GM21390 (cell line): Measurements from ENCODE around the gene COL18A1.

Source experiments
- ATAC-seq: cut with Tn5 transposase; IDR thresholded peaks from one replicate; pipeline ENCODE4 v1.9.1; 2021; ENCODE audit not compliant: unreplicated experiment

COL18A1 gene

DNA sequence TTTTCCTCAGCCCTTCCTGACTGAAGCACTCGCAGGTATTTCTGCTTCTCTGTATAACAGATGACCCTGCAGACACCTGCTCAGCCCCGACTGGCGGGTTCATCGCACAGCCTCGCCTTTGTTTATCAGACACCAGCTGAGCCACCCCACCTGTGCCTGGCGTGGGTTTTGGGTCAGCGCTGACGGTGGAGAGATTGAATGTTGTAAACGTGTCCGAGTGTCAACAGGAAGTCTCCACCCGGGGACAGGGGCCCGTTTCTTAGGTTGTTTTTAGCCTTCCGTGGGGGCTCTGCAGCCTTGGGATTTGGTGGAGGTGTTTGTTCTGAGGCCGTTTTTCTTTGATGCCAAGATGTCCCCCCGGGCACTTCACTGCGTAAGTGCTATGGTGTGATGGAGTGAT lies 60.1 kb downstream of the COL18A1 start:
- no peak for ATAC-seq

DNA sequence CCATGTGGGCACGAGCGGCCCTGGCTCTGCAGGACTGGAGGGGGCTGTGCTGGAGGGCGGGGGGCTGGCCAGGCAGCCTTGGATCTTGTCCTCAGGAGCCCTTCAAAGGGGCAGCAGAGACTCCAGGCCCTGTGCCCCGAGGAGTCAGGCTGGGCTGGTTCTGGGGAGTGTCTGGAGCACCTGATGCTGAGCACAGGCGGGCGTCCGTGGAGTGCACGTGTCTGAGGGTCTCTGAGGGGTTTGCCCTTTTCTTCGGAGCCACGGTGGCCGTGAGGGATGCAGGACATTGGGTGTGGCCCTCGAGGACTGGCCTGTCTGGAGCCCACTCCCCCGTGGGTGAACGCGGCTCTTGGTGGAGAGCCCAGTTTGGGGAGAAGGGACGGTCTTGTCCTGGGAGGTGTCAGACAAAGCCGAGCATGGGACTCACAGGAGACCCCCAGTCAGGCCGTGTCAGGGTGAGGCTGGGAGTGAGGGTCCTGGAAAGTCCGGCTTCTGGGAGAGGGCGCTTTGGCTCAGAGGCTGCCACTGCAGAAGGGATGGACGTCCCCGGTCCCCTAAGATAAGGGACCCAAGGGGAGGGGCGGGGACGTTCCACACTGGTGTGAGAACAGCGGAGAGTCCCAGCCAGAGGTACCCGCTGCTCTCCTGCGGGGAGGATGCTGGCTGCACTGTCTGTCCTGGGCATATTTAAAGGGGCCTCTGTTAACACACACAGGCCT lies 60.8 kb downstream of the COL18A1 start:
- ATAC-seq, result no peak

DNA sequence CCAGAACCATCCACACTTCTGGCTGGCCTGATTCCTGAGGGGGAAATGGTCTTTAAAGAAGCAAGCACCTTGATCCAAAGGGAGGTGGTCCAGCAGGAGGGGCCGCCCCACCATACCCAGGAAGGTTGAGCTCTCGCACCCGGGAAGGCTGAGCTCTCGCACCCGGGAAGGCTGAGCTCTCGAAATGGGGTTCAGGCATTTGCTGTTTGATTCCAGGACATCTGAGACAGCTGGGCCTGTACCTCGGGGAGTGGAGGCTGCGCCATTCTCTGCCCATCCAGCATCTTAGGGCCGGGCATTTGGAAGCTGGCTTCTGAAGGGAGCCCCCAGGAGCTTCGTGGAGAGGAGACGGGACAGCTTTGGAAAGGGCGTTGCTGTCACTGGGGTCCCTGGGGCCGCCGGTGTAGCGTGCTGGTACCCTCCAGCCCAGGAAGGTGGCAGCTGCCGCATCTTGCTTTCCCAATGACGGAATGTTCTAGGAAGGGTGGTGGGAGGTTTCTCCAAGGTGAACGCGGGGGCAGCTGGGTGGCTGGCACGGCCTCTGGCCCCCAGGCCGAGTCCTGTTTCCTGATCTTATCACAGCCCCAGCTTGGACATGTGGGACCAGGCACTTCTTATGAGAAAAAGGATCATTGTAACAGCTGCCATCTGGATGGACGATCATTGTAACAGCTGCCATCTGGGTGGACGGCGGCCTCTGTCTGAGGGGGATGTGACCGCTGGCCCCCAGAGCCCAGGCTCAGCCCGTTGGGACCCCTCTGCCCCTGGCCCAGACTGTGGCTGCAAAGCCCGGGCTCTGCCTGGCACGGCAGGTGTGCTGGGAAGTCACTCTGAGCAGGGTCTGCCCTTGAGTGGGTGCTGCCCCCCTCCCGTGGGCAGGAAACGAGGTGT lies 61.6 kb downstream of the COL18A1 start:
- no peak for ATAC-seq

DNA sequence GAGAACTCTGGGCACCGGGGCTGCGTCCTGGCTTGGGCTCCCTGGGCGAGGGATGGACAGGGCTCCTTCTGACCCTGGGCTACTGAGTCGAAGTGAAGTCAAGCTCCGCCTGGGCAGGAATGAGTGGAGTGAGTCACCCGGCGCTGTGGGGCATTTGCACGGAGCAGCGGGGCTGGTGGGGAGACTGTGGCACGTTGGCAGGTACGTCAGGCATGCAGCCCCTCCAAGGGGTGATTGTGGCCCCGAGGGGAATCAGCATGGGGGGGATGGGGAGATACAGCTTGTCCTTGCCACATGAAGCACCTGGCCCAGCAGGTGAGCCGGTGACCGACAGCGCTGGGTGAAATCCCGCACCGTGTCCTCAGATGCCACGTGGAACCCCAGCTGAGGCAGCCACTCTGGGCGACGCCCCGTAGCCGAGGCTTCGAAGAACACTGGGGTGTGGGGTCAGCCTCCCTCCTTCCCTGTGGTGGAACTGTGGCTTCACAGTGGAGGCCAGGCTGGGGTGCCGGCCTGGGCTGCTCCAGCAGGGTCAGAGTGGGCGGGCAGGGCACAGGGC lies 62.3 kb downstream of the COL18A1 start:
- no peak for ATAC-seq

DNA sequence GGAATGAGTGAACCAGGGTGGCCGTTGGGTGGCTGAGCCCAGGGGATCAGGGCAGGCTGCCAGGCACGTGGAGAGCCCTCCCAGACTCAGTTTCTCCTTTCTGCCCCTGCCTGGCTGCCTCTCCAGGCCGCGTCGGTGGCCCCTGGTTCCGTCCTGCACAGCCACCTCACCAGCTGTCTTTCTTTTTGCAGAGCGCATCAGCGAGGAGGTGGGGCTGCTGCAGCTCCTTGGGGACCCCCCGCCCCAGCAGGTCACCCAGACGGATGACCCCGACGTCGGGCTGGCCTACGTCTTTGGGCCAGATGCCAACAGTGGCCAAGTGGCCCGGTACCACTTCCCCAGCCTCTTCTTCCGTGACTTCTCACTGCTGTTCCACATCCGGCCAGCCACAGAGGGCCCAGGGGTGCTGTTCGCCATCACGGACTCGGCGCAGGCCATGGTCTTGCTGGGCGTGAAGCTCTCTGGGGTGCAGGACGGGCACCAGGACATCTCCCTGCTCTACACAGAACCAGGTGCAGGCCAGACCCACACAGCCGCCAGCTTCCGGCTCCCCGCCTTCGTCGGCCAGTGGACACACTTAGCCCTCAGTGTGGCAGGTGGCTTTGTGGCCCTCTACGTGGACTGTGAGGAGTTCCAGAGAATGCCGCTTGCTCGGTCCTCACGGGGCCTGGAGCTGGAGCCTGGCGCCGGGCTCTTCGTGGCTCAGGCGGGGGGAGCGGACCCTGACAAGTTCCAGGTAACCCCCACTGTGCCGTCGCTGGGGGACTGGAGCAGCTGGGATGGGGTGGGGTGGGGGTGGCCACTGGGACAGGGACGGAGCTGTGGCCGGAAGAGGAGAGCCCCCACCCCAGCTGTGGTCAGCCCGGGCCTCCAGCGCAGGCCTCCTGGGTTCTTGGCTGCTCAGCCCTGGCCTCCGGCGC lies 63.3 kb downstream of the COL18A1 start:
- ATAC-seq, result no peak

DNA sequence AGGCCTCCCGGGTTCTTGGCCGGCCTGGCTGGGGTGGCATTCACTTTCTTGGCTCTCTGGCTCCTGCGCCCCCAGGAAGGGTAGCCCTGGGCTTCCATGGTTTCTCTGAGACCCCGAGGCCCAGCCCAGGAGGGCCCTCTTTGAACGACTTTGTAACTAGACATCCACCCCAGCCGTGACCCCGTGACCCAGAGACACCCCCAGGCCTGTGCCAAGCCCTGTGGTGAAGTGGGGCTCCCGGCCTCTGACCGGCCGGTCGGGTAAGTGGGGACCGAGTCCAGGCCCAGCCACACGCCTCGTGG lies 64.0 kb downstream of the COL18A1 start:
- ATAC-seq, result no peak

DNA sequence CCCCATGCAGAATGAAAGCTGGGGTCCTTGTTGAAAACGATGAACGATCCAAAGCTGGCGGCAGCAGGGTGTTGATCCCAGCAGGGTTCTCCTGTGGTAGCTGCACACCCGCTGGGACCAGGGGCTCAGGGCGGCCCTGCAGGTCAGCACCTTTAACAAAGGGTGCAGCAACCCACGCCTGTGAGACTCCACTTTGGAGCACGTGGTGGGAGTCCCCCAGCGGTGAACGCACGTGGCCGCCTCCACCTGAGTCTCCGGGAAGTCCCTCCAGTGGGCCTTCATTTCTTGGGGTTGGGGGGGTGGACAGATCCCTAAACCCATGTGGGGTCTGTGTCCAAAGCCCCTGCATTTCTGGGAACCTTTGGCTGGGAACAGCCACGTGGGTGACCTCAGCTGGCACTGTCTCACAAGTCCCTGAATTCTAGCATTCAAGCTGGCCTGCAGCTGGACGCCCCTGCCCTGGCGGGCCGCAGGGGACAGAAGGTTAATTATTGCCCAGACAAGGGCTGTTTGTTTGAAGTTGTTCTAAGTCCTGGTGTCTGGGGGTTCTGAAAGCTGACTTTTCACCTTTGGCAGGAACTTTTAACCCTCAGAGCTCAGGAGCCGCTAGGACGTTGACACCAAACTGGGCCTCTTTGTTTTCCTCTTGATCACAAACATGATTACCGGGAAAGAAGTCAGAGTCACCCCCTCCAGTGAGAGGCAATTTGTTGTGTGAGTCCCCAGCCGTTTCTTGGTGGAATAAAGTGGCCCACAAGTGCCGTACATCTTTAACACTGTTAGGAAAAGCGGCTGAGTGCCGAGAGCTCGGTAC lies 64.5 kb downstream of the COL18A1 start:
- no peak for ATAC-seq

DNA sequence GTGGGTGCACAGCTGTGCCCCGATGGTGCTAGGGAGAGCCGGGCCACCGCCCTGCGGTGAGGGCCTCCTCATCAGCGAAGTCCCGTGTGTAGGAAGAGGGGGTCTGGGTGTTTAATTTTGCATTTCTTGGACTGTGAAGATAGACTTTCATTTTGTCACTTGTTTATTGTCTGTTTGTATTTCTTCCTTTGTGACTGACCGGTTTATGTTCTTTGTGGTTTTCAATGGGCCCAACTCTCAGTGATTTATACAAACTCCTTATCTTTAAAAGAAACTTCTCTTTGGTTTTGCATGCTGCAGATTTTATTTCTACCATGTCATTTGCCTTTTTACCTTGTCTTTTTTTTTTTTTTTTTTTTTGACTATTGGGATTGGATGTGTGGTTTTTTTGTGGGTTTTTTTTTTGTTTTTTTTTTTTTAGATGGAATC lies 65.1 kb downstream of the COL18A1 start:
- no peak for ATAC-seq

DNA sequence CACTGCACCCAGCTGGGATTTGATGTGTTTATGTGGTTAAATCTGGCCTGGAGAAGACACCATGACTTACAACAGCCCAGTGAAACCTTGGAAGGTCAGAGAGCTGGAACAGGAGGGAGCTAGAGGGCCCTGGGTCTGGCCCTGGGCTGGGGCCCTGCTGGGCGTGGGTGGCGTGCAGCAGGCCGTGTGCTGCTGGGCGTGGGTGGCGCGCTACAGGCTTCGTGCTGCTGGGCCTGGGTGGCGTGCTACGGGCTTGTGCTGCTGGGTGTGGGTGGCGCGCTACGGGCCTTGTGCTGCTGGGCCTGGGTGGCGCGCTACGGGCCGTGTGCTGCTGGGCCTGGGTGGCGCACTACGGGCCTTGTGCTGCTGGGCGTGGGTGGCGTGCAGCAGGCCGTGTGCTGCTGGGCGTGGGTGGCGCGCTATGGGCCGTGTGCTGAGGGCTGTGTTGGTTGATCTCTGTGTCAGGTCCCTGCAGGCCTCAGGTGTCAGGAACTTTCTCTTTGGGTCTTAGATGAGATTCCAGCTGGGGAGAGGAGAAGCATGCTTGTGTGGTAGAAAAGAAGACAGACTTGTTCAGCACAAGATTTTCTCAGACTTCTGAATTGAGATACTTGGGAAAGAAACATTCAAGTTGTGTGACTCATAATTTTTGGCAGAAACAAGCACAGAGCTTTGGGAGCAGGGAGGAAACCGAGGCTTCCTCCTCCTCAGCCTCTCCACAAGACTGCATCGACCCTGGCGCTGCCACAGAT lies 66.0 kb downstream of the COL18A1 start:
- no peak for ATAC-seq

DNA sequence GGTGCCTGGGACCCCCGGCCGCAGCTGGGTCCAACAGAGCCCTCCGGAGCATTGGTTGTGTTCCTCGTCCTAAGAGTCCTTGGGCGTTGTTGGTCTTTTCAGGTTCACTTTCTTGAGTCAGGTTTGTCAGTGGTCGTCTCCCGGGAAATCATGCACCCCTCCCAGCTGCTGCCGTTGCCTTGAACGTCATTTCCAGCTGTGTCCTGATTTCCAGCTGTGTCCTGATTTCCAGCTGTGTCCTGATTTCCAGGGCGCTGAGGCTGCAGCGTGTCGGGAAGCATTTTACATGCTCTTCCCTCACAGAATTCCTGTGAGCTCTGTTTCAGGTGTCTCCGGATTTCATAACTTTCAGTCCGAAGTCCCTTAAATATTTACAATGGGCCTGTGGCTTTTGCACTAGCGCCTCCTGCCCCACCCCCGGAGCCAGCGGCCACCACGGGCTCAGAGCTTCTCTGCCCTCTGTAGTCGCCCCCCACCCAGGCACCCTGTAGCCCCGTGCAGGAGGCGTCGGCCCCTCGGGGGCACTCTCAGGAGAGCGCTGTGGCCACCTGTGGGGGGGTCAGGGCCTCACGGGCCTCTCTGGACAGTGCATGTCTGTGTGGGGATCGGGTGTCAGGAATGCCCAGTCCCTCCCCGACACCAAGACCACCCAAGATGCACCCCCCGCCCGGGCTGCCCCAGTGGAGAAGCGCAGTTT lies 66.7 kb downstream of the COL18A1 start:
- no peak for ATAC-seq

DNA sequence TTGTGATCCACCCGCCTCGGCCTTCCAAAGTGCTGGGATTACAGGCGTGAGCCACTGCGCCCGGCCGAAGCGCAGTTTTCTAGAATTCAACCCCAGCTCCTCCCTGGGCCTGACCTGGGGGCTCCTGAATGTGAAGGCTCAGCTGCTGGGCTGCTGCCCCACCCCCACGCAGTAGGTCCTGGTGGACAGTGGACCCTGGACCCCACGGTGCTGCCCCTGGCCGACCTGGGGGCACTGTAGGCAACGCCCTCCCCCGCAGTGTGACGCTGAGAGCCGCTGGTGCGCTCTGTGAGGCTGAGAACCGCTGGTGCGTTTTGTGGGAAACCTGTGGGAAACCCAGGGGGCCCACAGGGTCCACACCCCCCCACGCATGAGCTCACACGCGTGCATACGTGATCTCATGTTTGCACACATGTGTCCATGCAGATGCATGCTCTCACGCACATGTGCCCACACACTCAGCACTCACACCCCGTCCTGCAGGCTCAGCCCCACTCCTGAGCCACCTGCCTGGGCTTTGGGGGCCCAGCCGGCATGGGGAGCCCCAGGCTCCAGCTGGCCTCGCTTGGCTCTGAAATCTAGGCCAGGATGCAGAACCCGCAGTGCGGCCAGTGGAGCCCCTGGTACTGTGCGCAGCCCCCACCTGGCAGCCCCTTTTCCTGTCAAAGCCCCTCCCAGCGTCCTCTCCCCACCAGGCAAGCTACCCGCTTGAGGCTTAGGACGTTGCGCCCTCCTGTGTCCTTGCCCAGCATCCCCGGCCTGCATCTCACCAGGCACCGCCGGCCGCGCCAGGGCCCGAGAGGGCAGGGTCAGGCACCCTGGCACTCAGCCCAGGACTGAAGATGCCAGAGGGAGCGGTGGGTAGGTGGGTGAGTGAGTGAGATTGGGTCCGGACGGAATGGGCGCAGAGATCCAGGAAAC lies 67.7 kb downstream of the COL18A1 start:
- no peak for ATAC-seq

DNA sequence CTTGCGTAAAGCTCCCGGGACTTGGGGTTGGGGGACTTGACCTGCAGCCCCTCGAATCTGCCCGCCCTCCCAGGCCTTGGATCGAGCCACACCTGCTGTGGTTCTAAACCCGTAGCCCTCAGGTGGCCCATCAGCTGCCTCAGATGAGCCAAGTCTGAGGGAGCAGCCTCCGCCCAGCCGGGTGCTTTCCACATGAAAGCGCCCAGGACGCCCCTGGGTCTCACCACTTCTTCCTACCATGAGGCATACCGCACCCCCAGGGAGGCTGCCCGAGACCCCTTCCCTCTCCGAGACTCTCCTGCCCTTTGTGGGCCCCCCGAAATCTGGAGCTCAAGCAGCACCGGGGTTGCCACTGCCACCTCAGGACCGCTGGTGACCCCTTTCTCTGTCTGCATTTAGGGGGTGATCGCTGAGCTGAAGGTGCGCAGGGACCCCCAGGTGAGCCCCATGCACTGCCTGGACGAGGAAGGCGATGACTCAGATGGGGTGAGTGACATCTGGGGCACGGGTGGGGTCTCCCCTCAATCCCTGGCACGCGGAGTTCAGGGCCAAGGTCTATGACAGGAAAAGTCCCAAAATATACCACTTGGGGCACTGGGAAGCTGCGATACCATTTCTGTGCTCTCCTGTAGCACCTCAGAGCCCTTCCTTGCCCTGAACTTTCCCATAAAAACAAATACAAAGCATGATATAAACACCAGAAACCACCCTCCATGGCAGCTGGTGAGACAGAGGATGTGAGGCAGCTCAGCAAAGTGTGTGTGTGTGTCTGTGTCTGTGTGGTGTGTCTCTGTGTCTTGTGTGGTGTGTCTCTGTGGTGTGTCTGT lies 68.7 kb downstream of the COL18A1 start:
- ATAC-seq, result no peak

DNA sequence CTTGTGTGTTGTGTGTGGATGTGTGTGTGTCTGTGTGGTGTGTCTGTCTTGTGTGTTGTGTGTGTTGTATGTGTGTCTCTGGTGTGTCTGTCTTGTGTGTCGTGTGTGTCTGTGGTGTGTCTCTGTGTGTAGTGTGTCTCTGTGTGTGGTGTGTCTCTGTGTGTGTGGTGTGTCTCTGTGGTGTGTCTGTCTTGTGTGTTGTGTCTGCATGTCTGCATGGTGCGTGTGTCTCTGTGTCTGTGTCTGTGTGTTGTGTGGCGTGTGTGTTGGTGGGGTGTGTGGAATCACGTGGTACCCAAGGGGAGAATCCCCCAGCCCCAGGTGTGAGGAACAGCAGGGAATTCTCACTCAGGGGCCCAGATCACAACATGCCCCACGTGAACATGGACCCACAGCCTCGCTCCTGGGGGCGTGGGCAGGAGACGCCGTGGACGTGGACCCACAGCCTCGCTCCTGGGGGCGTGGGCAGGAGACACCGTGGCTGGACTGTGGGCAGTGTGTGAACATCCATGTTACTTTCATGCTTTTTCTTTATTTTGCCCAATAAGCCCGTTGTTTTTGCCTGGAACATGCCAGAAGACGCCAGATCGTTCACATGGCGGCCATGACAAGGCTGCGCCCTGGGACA lies 69.5 kb downstream of the COL18A1 start:
- ATAC-seq, result no peak

DNA sequence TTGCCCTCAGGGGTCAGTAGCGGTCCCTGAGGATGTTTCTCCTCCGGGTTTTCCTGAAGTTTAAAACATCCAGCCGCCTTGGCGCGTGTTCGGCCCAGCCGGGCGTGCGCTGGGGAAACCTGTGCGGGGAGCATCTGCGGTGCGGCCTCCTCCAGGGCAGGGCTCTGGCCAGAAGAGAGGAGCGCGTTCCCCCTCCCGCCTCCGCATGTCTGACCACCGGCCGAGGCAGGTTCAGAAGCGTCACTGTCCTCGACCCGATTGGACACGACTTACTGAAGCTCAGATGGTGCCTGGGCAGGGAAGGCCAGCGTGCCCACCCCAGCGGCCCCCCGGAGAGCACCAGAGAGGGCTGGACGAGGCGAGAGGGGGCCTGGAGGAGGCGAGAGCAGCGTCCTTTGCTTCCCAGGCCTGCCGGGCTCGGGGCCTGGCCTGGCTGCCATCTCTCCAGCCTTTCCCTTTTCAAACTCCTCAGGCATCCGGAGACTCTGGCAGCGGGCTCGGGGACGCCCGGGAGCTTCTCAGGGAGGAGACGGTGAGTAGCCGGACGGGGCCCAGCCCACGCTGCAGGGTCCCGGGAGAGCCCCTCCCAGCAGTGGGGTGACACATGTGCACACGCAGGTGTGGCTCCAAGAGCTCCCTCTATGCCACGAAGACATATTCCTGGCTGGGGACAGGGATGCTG lies 70.2 kb downstream of the COL18A1 start:
- no peak for ATAC-seq

DNA sequence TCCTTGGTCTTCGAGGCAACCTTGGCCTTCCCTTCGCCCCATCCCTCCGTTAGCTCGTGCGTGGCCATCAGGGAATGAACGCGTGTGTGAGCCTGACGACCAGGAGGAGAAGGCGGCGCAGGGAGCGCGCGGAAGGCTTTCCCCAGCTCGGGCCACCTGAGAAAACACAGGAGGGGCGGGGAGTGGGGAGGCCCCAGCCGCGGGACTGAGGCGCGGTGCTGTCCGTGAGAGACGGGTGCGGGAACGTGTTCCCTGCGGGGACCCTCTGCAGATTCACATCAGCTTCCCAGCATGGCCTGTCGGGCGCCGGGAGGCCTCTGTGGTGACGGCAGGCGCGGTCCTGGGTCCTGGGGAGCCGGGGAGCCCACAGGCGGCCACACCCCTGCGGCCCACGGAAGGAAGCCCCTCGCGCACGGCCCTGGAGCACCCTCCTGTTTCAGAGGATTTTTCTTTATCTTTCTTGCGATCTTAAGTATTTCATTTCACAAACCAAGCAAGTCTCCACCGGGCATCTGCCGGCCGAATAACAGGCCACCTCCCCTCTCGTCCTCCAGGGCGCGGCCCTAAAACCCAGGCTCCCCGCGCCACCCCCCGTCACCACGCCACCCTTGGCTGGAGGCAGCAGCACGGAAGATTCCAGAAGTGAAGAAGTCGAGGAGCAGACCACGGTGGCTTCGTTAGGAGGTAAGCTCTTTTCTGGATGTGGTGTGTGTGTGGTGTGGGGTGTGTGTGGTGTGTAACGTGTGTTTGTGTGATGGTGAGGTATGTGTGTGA lies 71.0 kb downstream of the COL18A1 start:
- ATAC-seq, result no peak
